Mononuclear cell (primary cell): ENCODE data around the gene TRDN. TPM values are rescaled to one million over a fixed set of nuclear protein-coding genes. Genes with fewer than 3 reads are reported as not detected.

Experiments
- H3K27me3 ChIP-seq: 2 replicates; pipeline ENCODE4 v1.6.0; 2011; ENCODE audit warnings: low read length, control low read depth; ENCODE audit not compliant: insufficient read depth
- H3K4me1 ChIP-seq: 2 replicates; pipeline ENCODE4 v1.5.1; 2011; ENCODE audit warnings: mild to moderate bottlenecking, low read length, control low read depth; ENCODE audit not compliant: insufficient read depth
- H3K4me3 ChIP-seq: 2 replicates; pipeline ENCODE4 v1.5.1; 2011; ENCODE audit warnings: mild to moderate bottlenecking, low read length, moderate library complexity
- H3K9me3 ChIP-seq: 2 replicates; pipeline ENCODE4 v1.5.1; 2011; ENCODE audit warnings: low read depth, mild to moderate bottlenecking, control low read depth, low read length
- total RNA-seq: library from RNA; depleted of rRNA; stranded (reverse); fragments of >200 nt; gene quantifications from one replicate; pipeline ENCODE4 v1.2.3, GENCODE V29; 2012

TRDN gene
- total RNA-seq, 1 donor, result not detected

DNA sequence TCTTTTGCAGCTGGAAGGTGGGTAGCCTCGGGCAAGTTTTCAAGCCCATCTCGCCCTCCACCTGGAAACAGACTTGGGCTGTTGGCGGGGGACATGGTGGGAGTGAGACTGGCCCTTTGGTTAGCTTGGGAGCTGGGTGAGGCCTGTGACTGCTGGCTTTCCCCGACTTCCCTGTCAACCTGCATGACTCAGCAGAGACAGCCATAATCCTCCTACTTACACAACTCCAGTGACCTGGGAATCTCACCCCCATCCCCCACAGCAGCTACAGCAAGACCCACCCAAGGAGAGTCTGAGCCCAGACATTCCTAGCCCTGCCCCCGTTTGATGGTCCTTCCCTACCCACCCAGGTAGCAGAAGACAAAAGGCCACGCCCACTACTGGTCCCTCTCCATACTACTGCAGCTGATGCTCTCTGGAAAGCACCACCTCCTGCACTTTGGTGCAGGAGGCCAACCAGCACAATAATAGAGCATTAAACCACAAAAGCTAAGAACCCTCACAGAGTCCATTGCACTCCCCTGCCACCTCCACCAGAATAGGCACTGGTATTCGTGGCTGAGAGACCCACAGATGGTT lies 188.4 kb downstream of the TRDN start:
- Histone ChIP-seq H3K9me3 (no peaks in the 10 kb centered on the region), H3K27me3 (no peaks in the 10 kb centered on the region), H3K4me3 (no peak overlapping the region), H3K4me1 (no peaks in the 10 kb centered on the region)

DNA sequence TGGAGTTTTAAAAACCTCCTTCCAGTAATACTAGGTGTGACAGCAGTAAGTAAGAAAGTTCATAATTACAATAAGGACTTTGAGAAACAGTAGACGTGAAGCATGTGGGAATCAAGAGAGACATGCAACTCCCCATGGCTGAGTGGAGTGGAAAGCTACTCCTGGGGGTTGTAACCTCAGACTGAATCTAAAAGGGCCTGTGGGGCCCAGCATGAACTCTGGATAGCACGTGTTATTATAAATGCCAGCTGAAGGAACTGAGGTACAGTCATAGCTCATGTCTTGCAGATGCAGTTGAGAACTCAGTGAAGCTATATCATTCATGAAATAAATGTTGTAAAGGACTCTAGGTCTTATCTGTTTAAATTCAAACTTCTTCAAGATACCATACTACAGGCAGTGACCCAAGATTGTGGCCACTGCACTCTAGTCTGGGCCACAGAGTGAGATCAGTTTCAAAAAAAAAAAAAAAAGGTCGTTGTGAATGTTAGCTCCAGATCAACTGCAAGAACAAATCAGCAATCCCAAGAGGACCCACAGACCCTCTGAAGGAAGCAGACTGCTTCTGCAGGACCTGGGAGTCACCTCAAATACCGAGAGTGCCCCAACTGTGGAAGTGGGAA lies 189.3 kb downstream of the TRDN start:
- Histone ChIP-seq H3K27me3 (no peaks in the 10 kb centered on the region), H3K9me3 (no peaks in the 10 kb centered on the region), H3K4me3 (no peak overlapping the region), H3K4me1 (no peaks in the 10 kb centered on the region)

DNA sequence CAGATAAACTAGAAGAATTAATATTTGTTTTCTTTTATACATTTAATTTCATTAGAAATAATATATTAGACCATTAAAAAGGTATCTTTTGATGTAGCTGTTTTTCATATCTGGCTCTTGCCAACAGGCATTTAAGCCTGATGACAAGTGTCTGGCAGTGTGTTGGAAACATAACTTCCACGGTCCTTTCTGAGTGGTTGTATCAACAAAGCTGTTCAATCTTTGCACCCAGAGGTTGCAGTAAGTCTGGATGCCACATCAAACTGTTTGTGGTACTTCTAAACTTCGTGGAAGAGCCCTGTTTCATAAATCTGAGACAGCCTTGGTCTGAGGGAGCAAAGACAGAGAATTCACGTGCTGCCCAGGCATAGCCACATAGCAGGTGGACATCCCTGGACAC lies 197.4 kb downstream of the TRDN start:
- Histone ChIP-seq H3K9me3 (no peaks in the 10 kb centered on the region), H3K4me3 (no peak overlapping the region), H3K27me3 (no peaks in the 10 kb centered on the region), H3K4me1 (no peaks in the 10 kb centered on the region)

DNA sequence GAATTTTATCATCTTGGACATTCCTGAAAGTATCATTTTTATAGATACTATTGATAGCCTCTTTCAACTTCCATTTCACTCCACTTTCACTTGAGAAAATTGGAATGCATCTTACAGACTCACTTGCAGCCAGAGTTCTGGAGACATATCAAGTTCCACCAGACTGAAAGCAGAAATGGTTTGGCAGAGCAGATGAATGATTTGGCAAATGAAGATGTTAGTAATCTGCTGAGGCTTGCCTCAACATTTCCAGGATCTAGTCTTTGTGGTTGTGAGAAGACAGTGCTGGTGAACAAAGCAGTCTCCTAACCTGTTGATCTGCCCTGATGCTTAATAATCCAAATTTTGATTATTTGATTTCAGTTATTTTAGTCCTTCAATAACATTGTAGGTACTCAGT lies 202.6 kb downstream of the TRDN start:
- H3K9me3 ChIP-seq, result no peaks in the 10 kb centered on the region
- no peaks in the 10 kb centered on the region for H3K27me3 ChIP-seq
- H3K4me3 ChIP-seq, result no peak overlapping the region
- H3K4me1 ChIP-seq, result no peaks in the 10 kb centered on the region

DNA sequence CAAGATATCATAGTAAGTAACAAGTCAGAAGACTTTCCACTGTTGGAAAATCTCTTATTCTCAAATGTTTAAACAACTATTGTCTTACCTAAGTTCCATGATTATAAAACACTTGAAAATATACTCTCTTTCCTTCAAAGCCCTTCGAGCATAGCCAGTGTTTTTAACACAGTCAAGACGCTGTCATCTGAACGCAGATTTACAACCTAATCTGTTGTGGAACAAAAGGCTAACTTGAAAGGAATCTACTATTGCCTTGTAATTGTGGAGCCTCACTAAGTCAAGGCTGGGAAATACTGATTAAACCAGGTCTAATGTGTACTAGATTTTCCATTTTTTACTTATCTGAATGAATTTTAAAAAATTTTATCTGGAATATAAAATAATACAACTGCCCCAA lies 205.8 kb downstream of the TRDN start:
- Histone ChIP-seq H3K4me3 (no peak overlapping the region), H3K27me3 (no peaks in the 10 kb centered on the region), H3K4me1 (no peaks in the 10 kb centered on the region), H3K9me3 (no peaks in the 10 kb centered on the region)

DNA sequence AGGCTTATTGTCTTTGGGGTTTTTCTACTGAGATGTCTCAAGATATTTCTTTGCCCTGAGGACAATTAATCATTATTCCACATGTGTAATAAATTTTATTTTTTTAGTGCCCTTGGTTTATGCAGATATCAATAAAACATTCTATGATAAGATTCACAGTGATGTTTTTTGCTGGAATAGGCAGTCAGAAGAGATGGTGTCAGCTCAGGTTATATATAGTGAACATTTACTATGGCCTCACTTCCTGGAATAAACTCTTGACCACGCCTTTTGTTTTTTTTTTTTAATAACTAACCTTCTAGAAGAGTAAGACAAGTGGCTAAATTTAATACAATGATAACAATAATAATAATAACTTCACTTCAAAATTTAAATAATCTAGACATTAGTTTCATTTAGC lies 209.7 kb downstream of the TRDN start:
- no peaks in the 10 kb centered on the region for H3K4me1 ChIP-seq
- H3K27me3 ChIP-seq, result no peaks in the 10 kb centered on the region
- H3K9me3 ChIP-seq, result no peaks in the 10 kb centered on the region
- H3K4me3 ChIP-seq, result no peak overlapping the region

DNA sequence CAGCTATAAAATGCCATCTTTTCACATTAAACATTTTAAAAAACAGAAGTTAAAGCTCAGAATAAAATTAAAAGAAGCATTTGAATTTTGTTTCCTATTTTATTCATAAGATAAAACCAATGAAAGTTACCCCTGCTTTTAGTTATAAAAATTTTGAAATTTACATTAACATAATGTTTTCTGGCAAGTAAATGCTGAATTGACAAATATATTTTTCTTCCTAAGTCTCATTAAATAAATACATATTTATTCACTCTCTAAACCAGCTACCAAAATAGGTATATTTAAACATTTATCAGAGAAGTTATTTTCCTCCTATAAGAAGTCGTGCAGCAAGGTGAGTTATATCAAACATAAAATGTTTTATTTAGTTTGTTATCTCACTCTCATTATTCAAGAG lies 213.6 kb downstream of the TRDN start:
- Histone ChIP-seq H3K4me1 (no peaks in the 10 kb centered on the region), H3K27me3 (no peaks in the 10 kb centered on the region), H3K4me3 (no peak overlapping the region), H3K9me3 (no peaks in the 10 kb centered on the region)

DNA sequence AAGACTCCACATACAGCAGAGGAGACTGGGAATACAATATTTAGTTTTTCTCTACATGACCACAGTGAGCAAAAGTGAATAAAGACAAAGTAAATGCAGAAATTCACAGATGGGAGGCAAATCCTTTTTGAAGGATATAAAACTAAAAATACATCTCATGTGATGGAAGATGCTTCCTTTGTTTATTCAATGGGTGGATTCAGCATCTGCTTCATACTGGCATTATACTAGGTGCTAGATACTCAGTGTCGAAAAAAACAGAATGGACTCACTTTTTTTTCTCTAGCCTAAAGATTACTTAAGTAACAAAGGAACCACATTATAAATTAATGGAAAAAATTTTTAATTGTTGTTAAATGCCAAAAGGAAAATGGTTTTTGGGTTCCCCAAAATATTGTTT lies 216.2 kb downstream of the TRDN start:
- Histone ChIP-seq H3K27me3 (no peaks in the 10 kb centered on the region), H3K4me3 (no peak overlapping the region), H3K9me3 (no peaks in the 10 kb centered on the region), H3K4me1 (no peaks in the 10 kb centered on the region)

DNA sequence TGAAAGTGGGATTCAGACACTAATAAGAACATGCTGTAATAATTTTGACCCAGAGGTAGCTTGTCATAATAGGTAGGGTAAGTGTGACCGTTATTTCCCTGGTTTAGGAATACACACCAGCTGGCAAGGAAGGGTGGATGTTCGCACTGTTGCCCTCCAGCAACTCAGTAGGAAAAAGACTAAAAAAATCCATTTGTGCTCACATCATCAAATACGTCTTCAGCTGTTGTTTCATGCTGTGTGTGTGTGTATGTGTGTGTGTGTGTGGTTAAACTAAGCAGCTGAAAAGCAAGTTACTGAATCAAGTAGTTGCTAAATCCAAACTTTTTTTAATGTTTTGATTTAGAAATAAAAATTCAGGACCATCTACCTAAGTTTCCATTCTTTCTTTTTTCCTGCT lies 218.7 kb downstream of the TRDN start:
- Histone ChIP-seq H3K9me3 (no peaks in the 10 kb centered on the region), H3K4me1 (no peaks in the 10 kb centered on the region), H3K4me3 (no peak overlapping the region)

DNA sequence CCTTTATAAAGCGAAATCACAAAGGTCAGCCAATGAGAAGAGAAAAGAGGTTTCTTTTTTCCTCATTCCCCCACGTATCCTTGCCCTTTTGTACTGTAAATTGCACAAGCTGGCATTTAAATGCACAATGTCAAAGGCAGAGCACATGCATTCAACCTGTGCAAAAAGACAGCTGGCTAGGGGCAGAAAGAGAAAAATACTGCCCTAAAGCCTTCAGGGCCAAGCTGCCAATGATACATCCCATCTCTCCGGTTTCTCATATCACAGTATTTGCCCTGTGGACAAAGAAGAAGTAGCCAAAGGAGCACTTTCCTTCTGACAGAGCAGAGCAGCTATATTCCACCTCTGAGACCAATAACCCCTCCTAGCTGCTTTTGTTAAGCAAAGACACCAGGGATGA lies 219.2 kb downstream of the TRDN start:
- H3K9me3 ChIP-seq, result no peaks in the 10 kb centered on the region
- H3K4me3 ChIP-seq, result no peak overlapping the region
- no peaks in the 10 kb centered on the region for H3K27me3 ChIP-seq
- no peaks in the 10 kb centered on the region for H3K4me1 ChIP-seq

More for the DNA sequence above, 218.7 kb downstream of the TRDN start:
- H3K27me3 ChIP-seq, result no peaks in the 10 kb centered on the region

DNA sequence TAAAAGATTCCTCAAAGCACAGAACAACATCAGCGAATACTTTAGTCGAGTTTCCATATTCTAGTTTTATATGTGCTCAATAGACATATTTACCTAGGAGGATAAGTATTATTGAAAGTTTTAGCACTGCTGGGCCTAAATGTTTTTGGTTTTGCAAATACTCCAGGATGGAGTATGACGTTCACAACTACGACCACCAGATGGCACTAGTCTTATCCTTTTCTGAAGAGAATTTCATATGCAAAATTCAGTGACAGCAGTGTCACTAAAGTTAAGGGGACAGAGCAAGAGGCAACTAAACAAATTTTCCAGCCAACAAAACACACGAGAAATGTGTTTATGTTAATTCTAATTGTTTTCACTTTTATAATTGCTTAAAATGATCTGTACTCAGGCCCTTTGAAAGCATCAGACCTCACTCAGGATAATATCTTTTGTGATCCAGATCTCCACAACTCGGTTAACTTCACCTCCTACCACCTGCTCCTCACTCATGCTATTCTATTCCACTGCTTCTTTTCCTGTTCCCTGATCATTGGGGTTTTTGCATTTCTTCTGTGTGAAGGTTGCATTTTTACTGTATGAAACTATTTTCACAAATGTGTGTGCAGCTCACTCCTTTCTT lies 220.8 kb downstream of the TRDN start:
- H3K4me3 ChIP-seq, result no peak overlapping the region
- H3K9me3 ChIP-seq, result no peaks in the 10 kb centered on the region
- no peaks in the 10 kb centered on the region for H3K4me1 ChIP-seq
- no peaks in the 10 kb centered on the region for H3K27me3 ChIP-seq

DNA sequence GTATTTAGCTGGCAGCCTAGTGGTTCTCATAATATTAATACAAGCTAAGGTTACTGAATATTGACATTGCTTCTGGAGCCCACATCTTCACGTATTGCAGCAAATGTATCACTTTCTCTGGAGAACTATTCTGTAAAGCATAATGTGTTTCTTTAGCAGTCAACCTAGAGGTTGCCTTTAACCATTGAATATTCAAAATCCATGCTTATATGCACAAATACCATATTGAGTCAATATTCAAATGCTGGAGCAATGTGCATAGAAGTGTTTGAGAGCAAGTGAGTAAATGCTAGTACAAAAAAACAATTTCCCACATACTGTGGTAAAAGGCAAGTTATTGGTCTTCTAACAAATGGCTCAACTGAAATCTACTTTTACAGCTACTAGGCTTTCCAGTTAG lies 231.8 kb downstream of the TRDN start:
- H3K4me3 ChIP-seq, result no peak overlapping the region
- no peaks in the 10 kb centered on the region for H3K27me3 ChIP-seq
- H3K9me3 ChIP-seq, result no peaks in the 10 kb centered on the region
- H3K4me1 ChIP-seq, result no peaks in the 10 kb centered on the region

DNA sequence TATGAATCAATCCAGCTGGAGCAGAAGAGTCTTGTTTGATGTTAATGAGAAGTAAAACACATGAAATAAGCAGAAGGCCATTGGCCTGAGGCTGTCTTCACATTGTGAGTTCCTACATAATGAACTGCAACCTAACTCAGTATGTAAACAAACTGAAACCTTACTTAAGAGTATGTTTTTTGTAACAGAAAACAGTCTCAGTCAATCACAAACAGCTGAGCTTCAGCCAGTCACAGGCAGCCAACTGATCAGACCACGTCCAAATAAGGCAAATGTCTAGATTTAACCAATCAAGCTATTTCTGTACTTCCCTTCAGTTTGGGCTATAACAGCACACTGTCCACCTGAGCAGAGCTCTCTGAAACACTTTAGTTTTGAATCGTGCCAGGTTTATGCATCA lies 234.7 kb downstream of the TRDN start:
- no peaks in the 10 kb centered on the region for H3K4me1 ChIP-seq
- H3K4me3 ChIP-seq, result no peak overlapping the region
- H3K27me3 ChIP-seq, result no peaks in the 10 kb centered on the region
- no peaks in the 10 kb centered on the region for H3K9me3 ChIP-seq

DNA sequence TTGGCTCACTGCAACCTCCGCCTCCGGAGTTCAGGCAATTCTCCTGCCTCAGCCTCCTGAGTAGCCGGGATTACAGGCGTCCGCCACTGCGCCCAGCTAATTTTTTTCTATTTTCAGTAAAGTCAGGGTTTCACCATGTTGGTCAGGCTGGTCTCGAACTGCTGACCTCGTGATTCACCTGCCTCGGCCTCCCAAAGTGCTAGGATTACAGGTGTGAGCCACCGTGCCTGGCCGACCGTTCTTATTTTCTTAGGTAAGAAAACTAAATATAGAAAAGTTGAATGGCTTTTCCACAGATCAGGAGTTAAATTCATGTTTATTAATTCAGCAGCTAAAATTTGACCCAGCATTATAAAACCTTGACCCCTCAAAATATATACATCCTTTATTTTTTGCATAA lies 238.7 kb downstream of the TRDN start:
- Histone ChIP-seq H3K4me3 (no peak overlapping the region), H3K27me3 (no peaks in the 10 kb centered on the region), H3K4me1 (no peaks in the 10 kb centered on the region), H3K9me3 (no peaks in the 10 kb centered on the region)

DNA sequence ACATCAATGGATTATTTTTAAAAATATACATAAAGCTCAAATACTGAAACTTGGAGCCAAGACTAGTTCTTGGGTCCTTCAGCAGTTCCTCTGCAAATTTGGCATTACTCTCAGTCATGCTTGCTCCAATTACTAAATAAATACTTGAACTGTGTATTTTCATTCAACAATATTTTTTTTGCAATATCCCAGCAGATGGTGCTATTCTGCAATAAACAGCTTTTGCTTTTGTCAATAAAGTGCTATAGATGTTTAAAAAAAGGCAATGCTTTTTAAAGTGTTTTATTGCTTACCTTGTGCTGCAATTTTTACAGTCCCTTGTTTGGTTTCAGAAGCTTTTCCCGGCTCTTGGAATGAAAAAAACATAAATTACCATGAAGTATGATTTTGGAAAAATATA lies 243.4 kb downstream of the TRDN start:
- Histone ChIP-seq H3K27me3 (no peaks in the 10 kb centered on the region), H3K4me1 (no peaks in the 10 kb centered on the region), H3K4me3 (no peak overlapping the region)

DNA sequence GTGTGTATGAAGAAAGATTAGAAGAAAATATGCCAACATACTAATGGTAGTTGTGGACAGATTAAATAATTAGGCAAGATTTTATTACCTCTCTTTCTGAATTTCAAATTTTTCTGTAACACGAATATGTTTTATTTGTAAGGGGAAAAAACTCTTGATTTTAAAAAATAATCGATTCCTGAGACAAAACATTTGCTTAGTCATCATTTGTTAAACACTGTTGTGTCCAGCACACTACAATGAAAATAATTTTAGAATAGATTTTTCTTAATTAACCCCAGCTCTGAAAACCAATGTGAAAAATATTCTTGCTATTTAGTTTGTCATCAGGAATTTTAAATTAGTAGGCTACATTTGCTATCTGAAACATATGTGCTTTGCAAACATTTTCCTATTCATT lies 253.0 kb downstream of the TRDN start:
- Histone ChIP-seq H3K27me3 (no peaks in the 10 kb centered on the region), H3K4me3 (no peak overlapping the region), H3K9me3 (no peaks in the 10 kb centered on the region), H3K4me1 (no peaks in the 10 kb centered on the region)

More for the DNA sequence above, 243.4 kb downstream of the TRDN start:
- H3K9me3 ChIP-seq, result no peaks in the 10 kb centered on the region
